ENCODE measurements around the gene HERC2.

Gene HERC2

GRCh38 chr15:28099555-28100140 lies 222.3 kb downstream of the HERC2 start:
- H3K27ac ChIP-seq (ENCODE audit: low read depth, low read length) = no peak overlapping the region
- no peak overlapping the region for H3K9ac ChIP-seq (ENCODE audit: low read depth, low read length)
- no peaks in the 10 kb centered on the region for H3K9me3 ChIP-seq (ENCODE audit: insufficient read depth, low read depth, low read length)
- H3K27me3 ChIP-seq (ENCODE audit: insufficient read depth, low read length) = peaks cover 93% of the 10 kb centered on the region
- 11% methylated on average over 16 of the region's 16 CpGs for WGBS
- H3K4me1 ChIP-seq (ENCODE audit: insufficient read depth, low read length) = no peaks in the 10 kb centered on the region
- H3K4me3 ChIP-seq (ENCODE audit: low read length) = peak overlapping the region; percentile 41
- no peaks in the 10 kb centered on the region for H3K36me3 ChIP-seq (ENCODE audit: insufficient read depth, low read length)

DNA sequence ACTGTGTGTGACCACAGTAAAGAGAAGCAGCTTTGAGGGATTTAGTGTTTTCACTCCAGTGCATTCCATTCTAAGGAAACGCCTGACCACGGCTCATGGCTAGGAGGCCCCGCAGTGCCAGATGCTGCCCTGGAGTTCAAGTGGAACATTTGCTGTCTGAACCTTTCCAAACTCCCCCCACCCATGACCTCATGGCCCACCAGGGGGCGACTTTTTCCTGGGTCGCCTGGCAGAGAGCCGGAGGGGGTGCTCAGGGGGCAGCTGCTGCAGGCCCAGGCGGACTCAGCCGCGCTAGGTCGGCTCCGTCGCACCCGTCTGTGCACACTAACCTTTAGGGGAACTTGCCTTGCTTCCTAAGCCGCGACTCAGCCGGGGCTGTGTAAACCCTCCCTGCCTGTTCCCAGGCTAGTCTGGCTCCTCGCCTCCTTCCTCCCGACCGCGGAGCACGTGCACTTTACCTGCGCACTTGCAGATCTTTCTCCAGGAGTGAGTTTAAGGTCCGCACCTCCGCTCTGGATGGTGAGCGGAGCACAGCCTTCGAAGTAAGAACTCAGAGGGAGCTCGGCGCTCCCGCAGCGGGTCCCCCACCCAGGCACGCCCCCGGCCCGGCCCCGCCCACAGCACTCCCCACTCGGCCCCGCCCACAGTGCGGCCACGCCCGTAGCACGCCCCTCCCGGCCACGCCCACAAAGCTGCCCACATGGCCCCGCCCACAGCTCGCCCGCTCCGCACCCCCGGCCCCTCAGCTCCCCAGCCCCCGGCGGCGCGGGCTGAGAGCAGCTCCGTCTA lies 223.0 kb downstream of the HERC2 start, which contains the start of gene OCA2:
Gene OCA2 (minus strand): TSS at position 550 of the 789 bp plus-strand sequence. CDS start 17,441 bp downstream, outside the sequence.
- H3K36me3 ChIP-seq (ENCODE audit: insufficient read depth, low read length) = no peaks in the 10 kb centered on the region
- peak within 1 kb of the TSS; percentile 47 for H3K4me3 ChIP-seq (ENCODE audit: low read length)
- H3K9me3 ChIP-seq (ENCODE audit: insufficient read depth, low read depth, low read length) = no peaks in the 10 kb centered on the region
- no peak within 1 kb of the TSS for H3K9ac ChIP-seq (ENCODE audit: low read depth, low read length)
- no peak within 1 kb of the TSS for H3K27ac ChIP-seq (ENCODE audit: low read depth, low read length)
- H3K27me3 ChIP-seq (ENCODE audit: insufficient read depth, low read length) = peaks cover 95% of the 10 kb centered on the region
- 2% methylated on average over 52 of the region's 52 CpGs for WGBS
- H3K4me1 ChIP-seq (ENCODE audit: insufficient read depth, low read length) = no peaks in the 10 kb centered on the region

GRCh38 chr15:28098360-28098765 lies 223.6 kb downstream of the HERC2 start:
- Histone ChIP-seq H3K9me3 (ENCODE audit: insufficient read depth, low read depth, low read length) (no peaks in the 10 kb centered on the region), H3K4me1 (ENCODE audit: insufficient read depth, low read length) (no peaks in the 10 kb centered on the region), H3K4me3 (ENCODE audit: low read length) (peak overlapping the region; percentile 47; the same call in 1 of the 2 replicates), H3K27ac (ENCODE audit: low read depth, low read length) (no peak overlapping the region), H3K9ac (ENCODE audit: low read depth, low read length) (no peak overlapping the region), H3K36me3 (ENCODE audit: insufficient read depth, low read length) (no peaks in the 10 kb centered on the region), H3K27me3 (ENCODE audit: insufficient read depth, low read length) (peaks cover 97% of the 10 kb centered on the region)
- 61% methylated on average over 11 of the region's 11 CpGs for WGBS

DNA sequence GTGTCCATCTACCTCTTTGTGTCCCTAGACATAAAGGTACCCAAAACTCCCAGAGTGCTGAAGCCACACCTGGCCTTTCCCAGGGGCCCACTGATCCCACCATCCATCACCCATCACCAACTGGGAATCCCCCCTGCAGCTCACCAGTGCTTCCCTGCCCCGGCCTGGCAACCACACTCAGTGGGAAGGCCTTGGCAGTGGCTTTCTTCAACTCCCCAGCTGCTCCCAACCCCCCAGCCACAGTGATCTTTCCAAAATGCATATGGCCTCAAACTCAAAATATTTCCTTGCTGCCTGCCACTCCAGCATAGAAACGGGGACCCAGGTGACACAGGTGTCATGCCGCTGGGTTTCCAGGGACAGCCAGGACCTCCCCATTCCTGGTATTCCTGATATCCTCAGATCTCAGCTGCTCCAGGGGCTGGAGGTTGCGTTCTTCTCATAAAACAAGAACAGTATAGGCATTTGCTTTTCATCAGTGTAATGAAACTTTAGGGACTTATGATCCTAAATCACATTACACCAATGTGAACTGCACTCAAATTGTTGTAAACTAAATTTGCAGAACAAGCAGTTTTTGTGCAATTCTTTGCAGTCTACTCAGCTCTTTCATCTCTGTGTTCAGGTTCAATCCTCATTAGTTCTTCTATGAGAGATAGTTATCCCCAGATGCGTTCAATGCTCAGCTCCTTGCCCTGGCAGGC lies 224.2 kb downstream of the HERC2 start:
- Histone ChIP-seq H3K9ac (ENCODE audit: low read depth, low read length) (no peak overlapping the region), H3K27ac (ENCODE audit: low read depth, low read length) (no peak overlapping the region), H3K9me3 (ENCODE audit: insufficient read depth, low read depth, low read length) (no peaks in the 10 kb centered on the region), H3K4me1 (ENCODE audit: insufficient read depth, low read length) (no peaks in the 10 kb centered on the region), H3K36me3 (ENCODE audit: insufficient read depth, low read length) (no peaks in the 10 kb centered on the region), H3K27me3 (ENCODE audit: insufficient read depth, low read length) (peaks cover 97% of the 10 kb centered on the region), H3K4me3 (ENCODE audit: low read length) (no peak overlapping the region)
- WGBS = 80% methylated on average over 5 of the region's 5 CpGs

- Histone ChIP-seq H3K9ac (ENCODE audit: low read depth, low read length) (no peak overlapping the region), H3K4me1 (ENCODE audit: insufficient read depth, low read length) (no peaks in the 10 kb centered on the region), H3K27me3 (ENCODE audit: insufficient read depth, low read length) (peaks cover 94% of the 10 kb centered on the region), H3K36me3 (ENCODE audit: insufficient read depth, low read length) (no peaks in the 10 kb centered on the region), H3K27ac (ENCODE audit: low read depth, low read length) (no peak overlapping the region), H3K9me3 (ENCODE audit: insufficient read depth, low read depth, low read length) (no peaks in the 10 kb centered on the region), H3K4me3 (ENCODE audit: low read length) (peak overlapping the region; percentile 62)
- WGBS = 2% methylated on average over 72 of the region's 72 CpGs
These were observed 225.1 kb downstream of the HERC2 start for GRCh38 chr15:28096670-28097431.

GRCh38 chr15:28096411-28096669 lies 225.6 kb downstream of the HERC2 start:
- peaks cover 2% of the 10 kb centered on the region; the same call in 1 of the 2 replicates for H3K9me3 ChIP-seq (ENCODE audit: insufficient read depth, low read depth, low read length)
- H3K9ac ChIP-seq (ENCODE audit: low read depth, low read length) = no peak overlapping the region
- H3K4me1 ChIP-seq (ENCODE audit: insufficient read depth, low read length) = no peaks in the 10 kb centered on the region
- peak overlapping the region; percentile 62 for H3K4me3 ChIP-seq (ENCODE audit: low read length)
- H3K27me3 ChIP-seq (ENCODE audit: insufficient read depth, low read length) = peaks cover 89% of the 10 kb centered on the region
- WGBS = under 1% methylated on average over 13 of the region's 13 CpGs
- H3K36me3 ChIP-seq (ENCODE audit: insufficient read depth, low read length) = no peaks in the 10 kb centered on the region
- no peak overlapping the region for H3K27ac ChIP-seq (ENCODE audit: low read depth, low read length)

DNA sequence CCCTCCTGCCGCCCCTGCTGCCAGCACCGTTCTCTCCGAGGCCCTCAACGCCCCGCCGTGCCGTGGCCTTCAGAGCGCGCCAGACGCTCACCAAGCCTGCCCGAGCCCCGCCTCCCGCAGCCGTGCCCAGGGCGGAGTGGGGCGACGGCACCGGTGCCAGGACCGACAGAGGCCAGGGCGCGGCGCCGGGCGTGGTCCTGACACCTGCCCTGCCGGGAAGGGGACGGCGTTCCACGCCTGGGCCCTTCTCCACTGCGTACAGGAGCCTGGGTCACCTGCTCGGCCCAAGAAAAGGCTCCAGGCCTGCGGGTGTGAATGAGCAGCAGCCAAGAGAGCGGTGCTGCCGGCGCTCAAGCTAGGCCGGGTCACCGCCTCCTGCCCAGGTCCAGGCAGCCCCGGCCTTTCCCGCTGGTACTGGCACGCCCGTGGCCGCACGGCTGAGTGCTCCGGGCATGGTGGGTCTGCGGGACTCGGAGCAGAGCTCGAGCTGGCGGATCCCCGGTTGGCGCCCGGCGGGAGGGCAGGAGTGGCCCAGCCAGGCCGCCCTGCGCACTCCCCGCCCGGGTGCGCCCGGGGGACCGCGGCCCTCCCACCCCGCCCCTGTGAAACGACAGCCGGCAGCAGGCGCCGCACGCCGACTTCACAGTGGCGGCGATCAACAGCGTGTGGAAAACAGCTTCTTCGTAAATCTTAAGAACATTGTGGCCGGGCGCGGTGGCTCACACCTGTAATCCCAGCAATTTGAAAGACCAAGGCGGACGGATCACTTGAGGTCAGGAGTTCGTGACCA lies 227.1 kb downstream of the HERC2 start:
- H3K4me3 ChIP-seq (ENCODE audit: low read length) = peak overlapping the region; percentile 62
- 1% methylated on average over 76 of the region's 76 CpGs for WGBS

GRCh38 chr15:28093752-28094535 lies 228.0 kb downstream of the HERC2 start:
- no peaks in the 10 kb centered on the region for H3K36me3 ChIP-seq (ENCODE audit: insufficient read depth, low read length)
- H3K27me3 ChIP-seq (ENCODE audit: insufficient read depth, low read length) = peaks cover 67% of the 10 kb centered on the region
- peak overlapping the region; percentile 62 for H3K4me3 ChIP-seq (ENCODE audit: low read length)
- no peaks in the 10 kb centered on the region for H3K4me1 ChIP-seq (ENCODE audit: insufficient read depth, low read length)
- H3K27ac ChIP-seq (ENCODE audit: low read depth, low read length) = no peak overlapping the region
- WGBS = 42% methylated on average over 18 of the region's 20 CpGs
- H3K9ac ChIP-seq (ENCODE audit: low read depth, low read length) = no peak overlapping the region
- H3K9me3 ChIP-seq (ENCODE audit: insufficient read depth, low read depth, low read length) = peaks cover 15% of the 10 kb centered on the region; the same call in 1 of the 2 replicates

More for the DNA sequence above, 227.1 kb downstream of the HERC2 start:
- H3K27me3 ChIP-seq (ENCODE audit: insufficient read depth, low read length) = peaks cover 75% of the 10 kb centered on the region
- H3K9me3 ChIP-seq (ENCODE audit: insufficient read depth, low read depth, low read length) = peaks cover 11% of the 10 kb centered on the region; the same call in 1 of the 2 replicates
- H3K9ac ChIP-seq (ENCODE audit: low read depth, low read length) = no peak overlapping the region
- no peaks in the 10 kb centered on the region for H3K36me3 ChIP-seq (ENCODE audit: insufficient read depth, low read length)
- H3K4me1 ChIP-seq (ENCODE audit: insufficient read depth, low read length) = no peaks in the 10 kb centered on the region
- no peak overlapping the region for H3K27ac ChIP-seq (ENCODE audit: low read depth, low read length)

GRCh38 chr15:28091313-28091712 lies 230.7 kb downstream of the HERC2 start:
- Histone ChIP-seq H3K9ac (ENCODE audit: low read depth, low read length) (no peak overlapping the region), H3K4me1 (ENCODE audit: insufficient read depth, low read length) (no peaks in the 10 kb centered on the region), H3K27me3 (ENCODE audit: insufficient read depth, low read length) (peaks cover 40% of the 10 kb centered on the region), H3K4me3 (ENCODE audit: low read length) (no peak overlapping the region), H3K27ac (ENCODE audit: low read depth, low read length) (no peak overlapping the region), H3K36me3 (ENCODE audit: insufficient read depth, low read length) (no peaks in the 10 kb centered on the region), H3K9me3 (ENCODE audit: insufficient read depth, low read depth, low read length) (peaks cover 15% of the 10 kb centered on the region; the same call in 1 of the 2 replicates)
- 95% methylated on average over 2 of the region's 2 CpGs for WGBS
